Measurements from ENCODE around the gene ZMAT5.

The ZMAT5 gene

DNA sequence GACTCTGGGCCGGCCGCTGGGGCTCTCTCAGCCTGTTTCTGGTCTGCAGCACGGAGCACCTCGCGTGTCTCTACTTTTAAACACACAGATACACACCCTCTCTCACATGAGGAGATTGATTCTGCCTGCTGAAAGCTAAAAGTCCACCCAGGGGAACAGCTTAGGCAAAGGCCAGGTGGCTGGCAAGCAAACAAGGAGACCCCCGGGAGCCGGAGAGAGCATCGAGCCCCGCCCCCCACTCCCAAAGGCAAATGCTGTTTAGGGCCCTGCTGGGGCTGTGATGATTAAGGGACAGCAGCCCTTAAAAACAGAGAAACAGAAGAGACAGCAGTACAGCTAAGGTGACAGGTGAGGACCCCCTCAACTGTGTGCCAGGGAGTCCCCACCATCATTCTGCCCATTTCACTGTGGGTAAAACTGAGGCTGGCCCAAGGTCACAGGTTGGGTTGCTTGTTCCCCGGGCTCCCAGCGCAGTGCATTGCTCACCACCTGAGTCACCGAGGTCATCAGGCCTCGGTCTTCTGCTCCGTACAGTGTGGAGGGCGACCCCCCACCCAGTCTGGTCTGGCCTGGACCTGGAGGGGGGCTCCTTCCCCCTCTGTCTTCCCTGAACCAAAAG is 40.2 kb downstream of the ZMAT5 start:
- DNase-seq: no peak

DNA sequence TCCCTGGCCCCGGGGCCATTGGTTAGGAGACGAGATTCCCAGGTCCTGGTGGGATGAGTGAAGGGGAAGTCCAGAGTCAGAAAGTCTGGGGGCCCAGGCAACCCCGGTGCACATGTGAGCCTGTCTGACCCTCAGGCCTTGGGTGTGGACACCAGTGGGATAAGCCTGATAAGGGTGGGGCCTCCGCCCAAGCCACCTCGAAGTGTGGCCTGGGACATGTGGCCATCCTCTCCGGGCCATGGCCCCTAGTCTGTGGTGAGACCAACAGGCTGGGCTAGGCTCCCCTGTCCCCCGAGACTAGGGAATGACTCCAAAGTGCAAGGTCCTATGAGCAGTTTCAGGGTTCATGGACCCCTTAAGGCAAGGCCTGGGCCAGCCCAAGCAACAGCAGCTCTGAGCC is 40.7 kb downstream of the ZMAT5 start:
- no peak for DNase-seq

DNA sequence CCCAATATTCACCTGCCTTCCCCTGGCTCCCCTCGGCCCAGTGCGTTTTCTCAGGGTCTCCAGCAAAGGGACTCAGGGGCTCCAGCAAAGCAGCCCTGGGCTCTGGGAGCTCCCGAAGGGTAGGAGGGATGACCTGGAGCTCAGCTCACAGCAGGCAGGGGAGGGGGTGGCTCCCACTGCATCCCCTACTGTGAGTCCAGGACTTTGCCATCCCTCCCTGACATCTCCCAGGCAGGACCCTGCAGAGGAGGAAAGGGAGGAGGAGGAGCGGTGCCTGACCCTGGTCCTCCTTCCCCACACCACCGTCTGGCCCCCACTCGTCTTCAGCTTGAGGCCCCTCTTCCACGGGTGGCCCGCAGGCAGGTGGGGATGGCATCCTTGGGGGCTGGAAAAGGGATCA is 42.0 kb downstream of the ZMAT5 start:
- DNase-seq: no peak

DNA sequence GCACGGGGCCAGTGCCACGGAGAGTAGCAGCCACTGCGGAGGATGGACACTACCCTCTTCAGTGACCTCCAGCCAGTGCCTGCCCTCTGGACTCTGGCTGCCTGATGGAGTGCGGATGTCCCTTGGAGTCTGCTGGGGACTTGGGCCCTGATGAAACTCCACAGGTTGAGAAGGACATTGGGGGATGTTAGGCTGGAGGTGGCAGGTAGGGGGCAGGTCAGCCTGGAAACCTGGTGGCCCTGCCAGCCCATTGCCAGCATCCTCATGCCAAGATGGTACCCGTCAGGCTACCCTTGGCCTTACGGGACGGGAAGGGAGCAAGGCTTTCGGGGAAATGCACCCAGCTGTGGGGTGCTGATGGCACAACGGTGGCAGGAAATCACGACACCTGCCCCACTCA is 43.0 kb downstream of the ZMAT5 start:
- DNase-seq: no peak

DNA sequence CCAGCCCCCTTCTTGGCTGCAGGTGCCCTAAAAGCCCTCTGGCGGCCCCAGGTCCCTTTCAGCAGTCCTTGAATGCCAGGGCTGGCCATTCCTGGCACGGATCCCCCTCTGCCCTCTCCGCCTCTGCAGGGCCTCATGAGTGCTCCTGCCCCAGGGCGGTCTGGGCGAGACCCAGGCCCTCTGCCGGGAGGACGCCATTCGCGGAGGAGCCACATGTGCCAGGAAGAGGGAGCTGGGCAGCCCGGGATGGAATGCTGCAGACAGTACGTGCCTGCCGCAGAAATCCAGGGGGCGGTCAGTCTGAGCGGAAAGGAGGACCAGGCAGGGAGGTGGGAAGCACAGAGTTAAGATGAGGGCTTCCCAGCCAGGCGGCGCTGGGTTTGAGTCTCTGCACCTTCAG is 44.2 kb downstream of the ZMAT5 start:
- no peak for DNase-seq

DNA sequence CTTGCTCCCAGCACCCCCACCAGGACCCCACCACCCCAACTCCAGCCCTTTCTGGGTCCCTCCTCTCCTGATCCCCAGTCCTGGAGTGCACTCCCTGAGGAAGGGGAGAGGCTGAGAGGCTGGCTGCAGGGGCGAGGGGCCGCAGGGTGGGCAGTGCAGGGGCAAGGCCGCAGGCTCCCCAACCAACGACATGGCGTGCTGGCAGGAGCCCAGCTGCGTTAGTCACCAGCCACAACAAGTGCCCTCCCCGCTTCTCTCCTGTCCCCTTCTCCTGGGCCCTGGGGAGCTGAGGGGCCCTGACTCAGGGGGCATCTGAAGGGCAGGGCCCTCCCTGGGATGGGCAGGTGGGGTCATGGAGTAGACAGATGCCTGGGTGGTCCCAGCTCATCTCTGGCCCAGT is 44.7 kb downstream of the ZMAT5 start:
- DNase-seq: no peak

DNA sequence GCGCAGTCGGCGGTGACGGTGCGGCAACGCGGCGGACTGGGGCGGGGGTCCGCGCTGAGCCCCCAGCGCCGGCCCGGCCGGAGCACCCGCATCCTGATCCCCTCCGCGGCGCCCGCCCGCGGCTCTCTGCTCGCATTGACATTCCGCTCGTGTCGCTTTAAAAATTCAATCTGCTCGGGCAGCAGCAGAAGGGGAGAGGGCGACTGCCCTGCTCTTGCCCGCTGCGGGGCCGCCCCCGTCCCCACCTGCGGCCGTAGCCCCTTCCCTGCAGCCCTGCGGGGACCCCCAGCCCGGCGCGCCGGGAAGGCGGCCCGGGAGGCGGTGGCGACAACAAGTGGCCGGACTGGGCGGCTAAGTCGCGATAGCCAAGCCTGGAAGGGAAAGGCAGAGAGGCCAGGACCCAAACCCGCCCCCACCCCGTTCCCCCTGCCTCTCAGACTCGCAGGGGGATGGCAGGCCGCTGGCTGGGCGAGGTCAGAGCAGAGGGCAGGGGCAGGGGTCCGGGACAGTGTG is 45.9 kb downstream of the ZMAT5 start:
- DNase-seq: no peak

DNA sequence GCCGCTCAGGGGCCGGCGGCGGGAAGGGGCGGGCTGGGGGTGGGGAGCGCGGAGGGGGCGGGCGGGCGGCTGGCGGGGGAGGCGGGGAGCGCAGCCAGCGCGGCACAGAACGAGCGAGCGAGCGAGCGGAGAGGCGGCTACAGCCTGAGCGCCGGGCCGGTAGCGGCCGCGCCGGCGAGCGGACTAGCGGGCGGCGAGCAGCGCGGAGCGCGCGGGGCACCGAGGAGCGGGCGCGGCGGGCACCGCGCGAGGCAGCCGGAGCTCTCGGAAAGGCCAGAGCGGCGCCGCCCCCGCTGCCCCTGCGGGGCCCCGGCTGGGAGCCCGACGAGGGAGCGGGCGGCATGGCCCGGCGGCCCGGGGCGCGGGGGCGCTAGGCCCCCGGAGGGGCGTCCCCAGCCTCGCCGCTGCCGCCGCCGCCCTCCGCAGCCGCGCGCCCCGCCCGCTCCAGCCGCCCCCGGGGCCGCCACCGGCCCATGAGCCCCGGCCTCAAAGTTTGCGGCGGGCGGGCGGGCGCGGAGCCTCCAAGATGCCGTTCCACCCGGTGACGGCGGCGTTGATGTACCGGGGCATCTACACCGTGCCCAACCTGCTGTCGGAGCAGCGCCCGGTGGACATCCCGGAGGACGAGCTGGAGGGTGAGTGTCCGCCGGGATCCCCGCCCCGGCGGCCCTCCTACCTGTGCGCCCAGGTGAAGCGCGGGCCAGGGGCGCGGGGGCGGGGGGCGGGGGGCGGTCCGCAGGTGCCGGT is 46.7 kb downstream of the ZMAT5 start, which contains the start of gene CABP7:
Gene CABP7, plus strand, starts transcription at position 105 of the 747 bp plus-strand sequence. Its CDS starts 422 bp downstream, at position 527.
- no peak for DNase-seq

DNA sequence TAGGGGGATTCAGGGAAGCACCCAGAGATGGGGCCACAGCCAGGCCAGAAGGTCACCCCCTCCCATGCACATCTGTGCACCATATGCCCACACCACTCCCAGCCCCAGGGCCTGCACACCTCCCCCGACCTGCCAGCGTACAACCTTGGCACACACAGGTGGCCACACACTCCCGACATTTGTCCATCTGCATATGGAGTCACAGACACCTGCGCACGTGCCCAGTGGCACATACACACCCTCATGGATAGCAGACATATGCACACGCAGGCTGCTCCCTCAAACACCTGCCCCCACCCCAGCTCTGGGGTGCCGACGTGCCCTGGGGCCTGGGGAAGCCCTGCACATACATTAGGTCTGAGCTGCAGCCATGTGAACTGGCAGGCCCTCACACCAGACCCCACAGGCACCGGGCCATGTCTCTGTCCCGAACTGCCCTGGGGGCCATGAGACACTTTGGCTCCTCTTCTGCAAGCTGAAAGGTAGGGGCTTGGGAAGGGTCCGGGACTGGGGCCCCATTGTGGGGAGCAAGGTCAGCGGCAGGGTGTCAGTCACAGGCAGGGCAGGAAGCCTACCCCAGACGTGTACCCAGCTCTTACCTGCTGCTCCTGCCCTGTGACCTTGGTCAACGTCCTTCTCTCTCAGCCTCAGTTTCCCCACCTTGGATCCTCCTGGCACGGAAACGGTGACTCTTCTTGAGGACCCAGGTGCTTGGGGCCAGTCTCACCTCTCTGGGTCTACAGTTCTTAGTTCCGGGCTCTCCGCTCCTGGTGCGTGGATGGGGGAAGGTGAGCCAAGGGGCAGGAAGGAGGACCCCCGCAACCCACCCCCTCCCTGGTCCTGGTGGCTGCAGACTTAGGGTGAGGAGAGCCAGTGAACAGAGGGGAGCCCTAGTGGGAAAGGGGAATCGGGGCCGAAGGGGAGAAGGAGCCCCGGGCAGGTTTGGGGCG is 47.6 kb downstream of the ZMAT5 start:
- DNase-seq: no peak

DNA sequence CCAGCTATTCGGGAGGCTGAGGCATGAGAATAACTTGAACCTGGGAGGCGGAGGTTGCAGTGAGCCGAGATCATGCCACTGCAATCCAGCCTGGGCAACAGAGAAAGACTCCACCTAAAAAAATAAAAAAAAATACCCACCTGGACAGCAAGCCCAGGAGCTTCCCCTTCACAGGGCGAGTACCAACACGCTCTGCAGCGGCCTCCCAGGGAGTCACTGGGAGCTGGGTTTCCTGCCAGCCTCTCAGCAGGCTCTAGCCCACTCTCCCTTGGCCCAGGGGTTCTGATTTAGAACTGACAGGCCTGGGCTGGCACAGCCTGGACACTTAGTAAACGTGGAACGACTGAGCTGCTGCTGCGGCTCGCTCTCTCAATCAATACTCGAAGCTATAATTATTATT is 49.0 kb downstream of the ZMAT5 start:
- no peak for DNase-seq

DNA sequence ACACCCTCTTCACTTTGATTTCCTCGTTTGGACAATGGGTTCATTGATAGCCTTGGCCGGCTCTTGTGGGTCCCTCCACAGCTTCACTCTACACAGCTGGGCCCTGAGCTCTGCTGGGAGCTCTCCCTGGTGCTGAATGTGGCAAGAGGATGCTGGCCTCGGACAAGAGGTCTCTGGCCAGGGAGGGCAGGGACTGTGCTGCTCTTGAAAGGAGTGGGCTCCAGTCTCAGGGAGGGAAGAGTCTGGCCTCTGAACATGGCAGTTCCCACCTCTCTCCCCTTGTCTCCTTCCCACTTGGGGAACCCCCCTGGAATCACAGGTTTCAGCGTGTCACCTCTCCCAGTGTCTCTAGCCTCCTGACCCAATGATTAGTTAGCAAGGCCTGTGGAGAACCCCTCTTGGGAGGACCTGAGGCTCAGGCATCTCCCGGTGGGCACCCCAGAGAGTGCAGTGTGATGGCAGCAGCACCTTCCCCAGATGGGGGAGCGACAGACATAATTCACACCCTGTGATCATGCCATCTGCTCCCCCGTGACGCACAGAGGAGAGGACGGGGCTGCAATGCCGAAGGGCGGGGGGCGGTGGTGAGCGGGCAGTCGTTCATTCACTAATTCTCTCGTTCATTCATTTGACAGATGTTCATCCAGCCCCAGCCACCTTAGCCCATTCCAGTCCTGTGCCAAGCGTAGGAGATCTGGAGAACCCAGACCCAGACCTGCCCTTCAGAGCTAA is 49.8 kb downstream of the ZMAT5 start:
- DNase-seq: no peak

DNA sequence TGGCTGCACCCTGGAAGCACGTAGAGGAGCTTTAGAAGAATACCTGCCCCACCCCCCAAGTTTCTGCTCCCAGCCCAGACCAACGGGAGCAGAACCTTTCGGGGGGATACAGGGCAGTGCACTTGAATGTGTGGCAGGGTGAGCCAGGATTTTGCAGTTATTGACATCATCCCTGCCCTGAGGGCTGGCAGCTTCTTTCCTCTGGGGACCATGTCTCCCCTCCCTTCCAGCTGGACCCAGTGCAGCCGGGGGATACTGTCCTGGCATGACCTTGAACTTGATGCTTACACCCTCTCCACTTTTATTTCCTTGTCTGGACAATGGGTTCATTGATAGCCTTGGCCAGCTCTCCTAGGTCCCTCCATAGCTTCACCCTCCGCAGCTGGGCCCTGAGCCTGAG is 51.1 kb downstream of the ZMAT5 start:
- no peak for DNase-seq

DNA sequence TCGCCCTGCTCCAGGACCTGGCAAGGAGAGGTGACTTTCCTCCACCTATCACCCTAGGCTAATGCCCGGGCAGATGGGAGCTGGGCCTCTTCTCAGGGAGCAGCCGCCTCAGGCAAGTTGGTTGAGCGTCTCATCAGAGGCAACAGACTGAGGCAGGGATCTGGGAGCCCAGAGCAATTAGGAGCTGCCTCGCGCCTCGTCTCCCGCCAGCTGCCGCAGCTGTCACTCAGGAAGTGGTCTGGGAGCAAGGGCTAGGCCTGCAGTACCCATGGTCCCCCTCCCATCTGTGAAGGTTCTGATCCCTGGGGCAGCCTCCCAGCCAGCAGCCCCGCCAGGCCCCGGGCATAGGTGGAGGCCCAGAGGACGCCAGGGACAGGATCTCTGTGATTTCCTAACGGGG is 51.6 kb downstream of the ZMAT5 start:
- no peak for DNase-seq

DNA sequence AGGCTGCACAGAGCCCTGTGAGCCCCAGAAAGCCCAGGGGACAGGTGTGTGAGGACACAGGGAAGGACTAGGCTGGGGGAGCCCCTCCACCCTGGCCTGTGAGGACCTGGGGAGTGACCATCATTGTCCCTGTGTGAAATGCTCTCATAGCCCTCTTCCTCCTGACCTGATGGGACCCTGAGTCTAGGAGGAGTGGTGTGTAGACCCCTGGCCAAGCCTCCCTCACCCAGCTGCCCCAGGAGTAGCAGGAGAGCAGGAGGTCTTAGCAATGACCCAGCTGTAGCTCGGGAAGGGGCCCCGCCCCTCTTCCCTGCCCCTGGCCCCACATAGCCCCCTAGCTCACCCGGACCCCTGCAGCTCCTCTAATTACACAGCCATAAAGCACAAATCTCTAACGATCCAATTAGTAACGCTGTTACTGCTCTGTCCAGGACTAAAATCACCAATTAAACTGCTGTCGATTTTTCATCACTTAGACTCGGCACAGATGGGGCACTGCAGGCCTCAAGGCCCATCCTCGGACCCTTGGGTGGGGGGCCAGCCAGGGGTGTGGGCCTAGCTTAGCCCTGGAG is 53.6 kb downstream of the ZMAT5 start:
- DNase-seq: no peak

DNA sequence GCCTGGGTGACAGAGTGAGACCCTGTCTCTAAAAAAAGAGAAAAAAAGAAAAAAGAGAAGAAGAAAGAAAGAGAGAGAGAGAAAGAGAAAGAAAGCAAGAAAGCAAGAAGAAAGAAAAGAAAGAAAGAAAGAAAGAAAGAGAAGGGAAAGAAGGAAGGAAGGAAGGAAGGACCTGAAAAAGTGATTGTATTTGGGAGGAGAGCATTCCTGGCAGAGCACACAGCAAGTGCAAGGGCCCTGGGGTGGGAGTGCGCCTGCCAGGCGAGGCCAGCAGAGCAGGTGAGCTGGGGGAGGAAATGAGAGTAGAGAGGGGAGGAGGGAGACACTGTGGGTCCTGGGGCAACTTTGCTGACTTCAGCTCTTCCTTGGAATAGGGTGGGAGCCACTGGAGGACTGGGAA is 54.7 kb downstream of the ZMAT5 start:
- no peak for DNase-seq

DNA sequence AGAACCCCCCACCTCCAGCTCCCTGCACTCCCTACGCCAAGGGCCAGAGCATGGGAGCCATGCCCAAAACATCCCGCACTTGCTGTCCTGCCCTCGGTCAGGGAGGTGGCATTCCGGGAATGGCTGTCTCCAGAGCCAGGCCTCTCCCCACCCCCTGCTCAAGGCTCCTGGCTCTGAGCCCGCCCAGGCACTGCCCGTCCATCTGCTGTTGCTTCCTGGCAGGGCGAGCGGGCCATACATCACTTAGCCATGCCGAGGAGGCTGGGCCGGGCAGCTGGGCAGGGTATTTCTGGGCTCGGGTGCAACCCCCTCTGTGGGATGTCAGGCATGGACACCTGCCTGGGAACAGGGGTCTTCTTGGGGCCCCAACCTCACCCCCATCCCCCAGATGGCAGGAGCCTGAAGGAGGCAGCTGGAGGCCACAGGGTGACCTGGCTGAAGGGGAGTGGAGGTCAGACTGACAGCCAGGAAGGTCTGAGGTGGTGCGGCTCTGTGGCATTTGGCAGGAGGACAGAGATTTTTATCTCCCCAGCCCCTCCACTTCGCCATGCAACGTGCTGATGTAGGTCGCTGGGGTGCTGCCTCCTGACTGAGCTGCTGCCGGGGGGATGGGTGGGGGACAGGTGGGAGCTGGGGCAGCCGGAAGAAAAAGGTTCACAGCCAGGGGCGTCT is 55.7 kb downstream of the ZMAT5 start:
- no peak for DNase-seq

DNA sequence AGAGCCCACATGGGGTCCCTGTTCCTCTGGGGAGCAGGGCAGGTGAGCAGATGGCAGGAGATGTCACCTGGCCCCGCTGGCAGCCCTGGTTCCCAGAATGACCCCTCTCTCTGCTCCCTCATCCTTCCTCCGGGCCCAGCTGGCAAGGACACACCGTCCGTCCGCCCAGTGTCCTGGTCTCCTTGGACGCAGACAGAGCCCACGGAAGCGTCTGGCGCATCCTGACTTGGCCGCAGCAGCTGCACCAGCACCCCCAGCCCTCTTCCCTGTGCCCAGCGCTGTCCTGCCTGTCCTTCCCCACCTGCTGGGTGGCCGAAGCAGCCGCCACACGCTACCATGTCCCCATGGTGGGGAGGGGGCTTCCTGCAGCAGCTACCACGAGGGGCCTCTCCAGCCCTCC is 56.6 kb downstream of the ZMAT5 start:
- DNase-seq: no peak

DNA sequence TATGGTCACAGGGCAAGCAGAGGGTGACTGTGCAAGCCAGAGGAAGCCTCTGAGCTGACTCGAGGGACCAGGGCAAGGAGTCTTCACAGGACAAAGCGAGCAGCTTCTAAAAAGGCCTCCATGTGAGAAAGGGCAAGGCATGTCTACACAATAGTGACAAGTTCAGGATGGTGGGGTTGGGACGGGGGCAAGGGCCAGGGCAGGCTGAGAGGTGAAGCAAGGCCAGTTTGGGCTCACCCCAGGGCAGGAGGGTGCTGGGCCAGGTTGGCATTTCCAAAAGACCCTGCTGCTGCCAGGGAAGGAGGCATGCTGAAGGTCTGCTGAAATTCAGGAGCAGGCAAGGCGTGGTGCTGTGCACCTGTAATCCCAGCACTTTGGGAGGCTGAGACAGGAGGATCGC is 59.3 kb downstream of the ZMAT5 start:
- DNase-seq: no peak

DNA sequence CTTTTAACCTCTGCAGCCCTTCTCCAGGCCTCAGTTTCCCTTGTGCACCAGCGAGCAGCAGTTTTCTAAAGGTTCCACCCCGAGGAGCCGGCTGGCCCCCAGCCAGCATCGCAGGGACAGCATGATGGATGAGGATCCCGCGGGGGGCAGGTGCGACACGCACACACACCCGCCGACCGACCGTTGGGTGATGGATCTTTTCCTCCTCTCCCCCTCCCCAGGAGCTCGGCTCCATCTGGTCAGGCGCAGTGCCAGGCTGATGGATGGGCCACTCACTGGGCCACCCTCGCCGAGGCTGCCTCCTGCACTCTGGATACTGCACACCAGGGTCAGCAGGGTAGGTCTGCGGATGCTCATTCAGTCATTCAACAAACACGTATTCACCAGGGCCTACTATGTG is 59.8 kb downstream of the ZMAT5 start:
- DNase-seq: no peak

DNA sequence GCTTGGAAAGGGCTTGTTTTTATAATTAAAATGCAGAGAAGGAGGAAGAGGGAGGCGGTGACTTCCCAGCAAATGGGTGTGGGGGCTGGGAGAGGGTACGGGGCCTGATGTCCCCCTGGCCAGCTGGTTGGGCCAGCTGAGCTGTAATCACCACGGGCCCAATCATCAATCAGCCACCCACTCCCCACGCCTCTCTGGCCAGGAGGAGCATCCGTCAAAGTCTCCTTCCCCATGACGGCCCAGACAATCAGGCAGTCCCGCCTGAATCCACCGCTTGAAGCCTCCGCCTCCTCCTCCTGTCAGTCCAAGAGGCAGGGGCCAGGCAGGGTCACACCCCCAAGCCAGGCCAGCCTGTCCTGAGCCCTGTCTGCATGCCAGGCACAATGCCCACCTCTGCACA is 60.3 kb downstream of the ZMAT5 start:
- DNase-seq: no peak

DNA sequence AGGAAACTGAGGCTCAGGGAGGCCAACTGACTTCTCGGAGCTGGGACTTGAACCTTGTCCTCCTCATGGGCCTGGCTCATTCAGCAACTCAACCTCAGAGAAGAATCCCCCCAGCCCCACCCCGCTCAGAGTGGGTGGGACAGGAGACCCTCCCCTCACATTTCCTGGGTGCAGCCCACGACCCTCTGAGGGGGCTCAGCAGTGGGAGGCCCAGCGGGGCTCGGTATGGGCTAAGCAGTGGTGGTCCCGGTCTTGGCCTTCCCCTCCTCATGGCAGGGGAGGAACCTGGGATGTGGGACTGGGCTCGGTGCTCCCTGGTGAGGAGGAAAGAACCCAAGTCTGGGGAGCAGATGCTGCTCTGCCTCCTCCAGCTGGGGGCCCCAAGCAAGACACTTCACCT is 61.2 kb downstream of the ZMAT5 start:
- no peak for DNase-seq
